A549 (cell line): Measurements from ENCODE around the gene DHRS4L2. TPM values are rescaled to one million over a fixed set of nuclear protein-coding genes. Genes with fewer than 3 reads are reported as not detected.
"Not testable (repeated sequence)": the region's sequence is repeated elsewhere in the genome, so short reads cannot be mapped to it uniquely, and the experiment has no call there.

Source experiments
- ATAC-seq, 2 experiments: fragments of 200-7000 bp in 1 of 2; fragments of >200 bp in 1 of 2; cut with Nextera tagmentation in 1 of 2; cut with Tn5 transposase in 1 of 2; 3 replicates each; pipeline versions ENCODE4 v1.8.0 to v1.9.1; 2018 to 2020; ENCODE audit warnings: mild to moderate bottlenecking in 1 of 2, moderate library complexity in 1 of 2
- CTCF ChIA-PET: fragments of 300-600 bp; sonication (Branson Sonifier 250); formaldehyde crosslinking; extraction: SDS; loops from one replicate; lab custom pipeline; 2021; ENCODE audit warnings: antibody characterized with exemption, inconsistent platforms; lab: Yijun Ruan, JAX
- POLR2A ChIA-PET: fragments of 350-600 bp; formaldehyde crosslinking; extraction: SDS; loops from one replicate; lab custom pipeline; 2021; ENCODE audit warnings: antibody characterized with exemption, inconsistent platforms; lab: Yijun Ruan, JAX
- DNase-seq, 2 experiments: peaks; one replicate each; pipeline versions ENCODE4 v3.0.0 to v3.0.0-alpha.2; 2011 to 2016; ENCODE audit warnings: low read depth in 1 of 2, low spot score in 1 of 2
- FAIRE-seq: peaks from 2 replicates; lab custom pipeline; 2011; peaks lifted over from hg19 to GRCh38; lab: Jason Lieb, UNC
- H3K27ac ChIP-seq, 2 experiments: fragments of >200 bp; sonication (Bioruptor Twin); formaldehyde crosslinking; 3 replicates each; pipeline ENCODE4 v1.5.1; 2016 to 2017
- H3K4me1 ChIP-seq: fragments of >200 bp; sonication (Bioruptor Twin); formaldehyde crosslinking; 3 replicates; pipeline ENCODE4 v1.6.1; 2016
- H3K4me2 ChIP-seq: fragments of >200 bp; sonication (Bioruptor Twin); formaldehyde crosslinking; 3 replicates; pipeline ENCODE4 v1.6.1; 2016
- H3K4me3 ChIP-seq: fragments of >200 bp; sonication (Bioruptor Twin); formaldehyde crosslinking; 3 replicates; pipeline ENCODE4 v1.5.1; 2016
- H3K9me3 ChIP-seq: fragments of >200 bp; sonication (Bioruptor Twin); formaldehyde crosslinking; 3 replicates; pipeline ENCODE4 v1.6.1; 2016
- CBX8 ChIP-seq: fragments of 200-600 bp; sonication (generic); IDR thresholded peaks from 2 replicates; pipeline ENCODE4 v1.6.1; 2016
- CTCF ChIP-seq: fragments of >200 bp; sonication (Bioruptor Twin); formaldehyde crosslinking; IDR thresholded peaks from 3 replicates; pipeline ENCODE4 v1.5.1; 2016
- HEYL ChIP-seq: fragments of 250-450 bp; sonication (Bioruptor Pico); IDR thresholded peaks from 2 replicates; pipeline ENCODE4 v1.8.0; 2021; ENCODE audit warnings: mild to moderate bottlenecking, moderate library complexity
- HMGXB4 ChIP-seq: fragments of 250-450 bp; sonication (Bioruptor Pico); IDR thresholded peaks from 2 replicates; pipeline ENCODE4 v1.5.0; 2021; ENCODE audit warnings: mild to moderate bottlenecking, moderate library complexity, borderline replicate concordance
- HOXA7 ChIP-seq: fragments of 250-450 bp; sonication (Bioruptor Pico); IDR thresholded peaks from 2 replicates; pipeline ENCODE4 v1.5.0; 2020; ENCODE audit warnings: mild to moderate bottlenecking, moderate library complexity
- JUNB ChIP-seq: fragments of >200 bp; sonication (Bioruptor Twin); formaldehyde crosslinking; IDR thresholded peaks from 2 replicates; pipeline ENCODE4 v1.6.1; 2016
- MAZ ChIP-seq: fragments of 150-350 bp; IDR thresholded peaks from 2 replicates; pipeline ENCODE4 v1.6.1; 2014; ENCODE audit warnings: antibody characterized with exemption, low read depth, low read length, borderline replicate concordance
- NFE2L2 ChIP-seq: fragments of 150-350 bp; conservative IDR thresholded peaks from 2 replicates; pipeline ENCODE4 v1.6.1; 2014; ENCODE audit warnings: low read length
- RAD21 ChIP-seq, 2 experiments: fragments of >200 bp in 1 of 2; sonication (Bioruptor Twin) in 1 of 2; formaldehyde crosslinking in 1 of 2; IDR thresholded peaks in 1 of 2; conservative IDR thresholded peaks in 1 of 2; 2 replicates in 1 of 2; 3 replicates in 1 of 2; pipeline ENCODE4 v1.6.1; 2012 to 2018; ENCODE audit warnings: inconsistent platforms in 1 of 2
- RCOR1 ChIP-seq: fragments of 150-350 bp; IDR thresholded peaks from 2 replicates; pipeline ENCODE4 v1.6.1; 2014; ENCODE audit warnings: antibody characterized with exemption, low read length, low read depth
- RFX5 ChIP-seq: fragments of 450-650 bp; IDR thresholded peaks from 2 replicates; pipeline ENCODE4 v1.7.1; 2014; ENCODE audit warnings: antibody characterized with exemption, mild to moderate bottlenecking, moderate library complexity
- RNF2 ChIP-seq: fragments of 200-600 bp; sonication (generic); IDR thresholded peaks from 2 replicates; pipeline ENCODE4 v1.6.1; 2016; ENCODE audit warnings: low read depth, mild to moderate bottlenecking, antibody characterized with exemption, moderate library complexity, borderline replicate concordance
- SREBF2 ChIP-seq: fragments of 450-650 bp; IDR thresholded peaks from 2 replicates; pipeline ENCODE4 v1.6.1; 2014; ENCODE audit warnings: mild to moderate bottlenecking, moderate library complexity
- TFCP2L1 ChIP-seq: fragments of 250-450 bp; sonication (Bioruptor Pico); IDR thresholded peaks from 2 replicates; pipeline ENCODE4 v1.5.0; 2021; ENCODE audit warnings: mild to moderate bottlenecking
- ZFP36 ChIP-seq: fragments of 450-650 bp; IDR thresholded peaks from 2 replicates; pipeline ENCODE4 v1.6.1; 2014; ENCODE audit warnings: borderline replicate concordance; ENCODE audit not compliant: partially characterized antibody
- ZNF302 ChIP-seq: fragments of 250-450 bp; sonication (Bioruptor Pico); IDR thresholded peaks from 2 replicates; pipeline ENCODE4 v1.9.0; 2021; ENCODE audit warnings: inconsistent platforms, mild to moderate bottlenecking, moderate library complexity
- WGBS: methylation state at CpG from one replicate; pipeline ENCODE4 v1.1.6; 2017; ENCODE audit errors: missing lambda C conversion rate; 5-methylcytosine and 5-hydroxymethylcytosine counted together
- polyA plus RNA-seq, 4 experiments: library from polyadenylated mRNA; depleted of rRNA in 3 of 4; stranded (reverse); fragments of >200 nt; fragmentation: RNase III in 1 of 4; extraction: RNeasy Plus Mini Kit Qiagen cat#74134 plus additional on column Dnase treatment in 1 of 4; gene quantifications; 2 replicates in 3 of 4; 3 replicates in 1 of 4; pipeline ENCODE4 v1.2.3, GENCODE V29; 2011 to 2017
- TF ChIP-seq, protein P1 (sequence below): IDR thresholded peaks from 2 replicates; pipeline ENCODE4 v1.6.1; 2012
- TF ChIP-seq, protein P2 (sequence below): IDR thresholded peaks from 2 replicates; pipeline ENCODE4 v1.6.1; 2012
- TF ChIP-seq, protein P3 (sequence below): fragments of >200 bp; sonication (Bioruptor Twin); formaldehyde crosslinking; IDR thresholded peaks from 3 replicates; pipeline ENCODE4 v1.6.1; 2016

The DHRS4L2 gene
- polyA plus RNA-seq, 2 of the 4 experiments (the other 2 are of a cell fraction) = 18.8 to 25.6 TPM

GRCh38 chr14:24042746-24043145, 54.0 kb downstream of the DHRS4L2 start:
- ChIA-PET POLR2A (no interaction called here), CTCF (interaction anchor here (0.7 to 2.9 kb wide), 7 partner anchors 9 to 118 kb away, joined by 3 to 14 read pairs (median 4); partner anchors contain the start of genes CARMIL3 and IRF9)
- FAIRE-seq (no peak), DNase-seq (no peak), ATAC-seq (no peak)
- TF ChIP-seq HMGXB4 (CRISPR knock-in tag) = no peak
- no peak for TF ChIP-seq TFCP2L1 (CRISPR knock-in tag)
- no peak for TF ChIP-seq HOXA7 (CRISPR knock-in tag)
- no peak for TF ChIP-seq CTCF
- no peak for TF ChIP-seq HEYL (CRISPR knock-in tag)
- TF ChIP-seq, protein P1, sequence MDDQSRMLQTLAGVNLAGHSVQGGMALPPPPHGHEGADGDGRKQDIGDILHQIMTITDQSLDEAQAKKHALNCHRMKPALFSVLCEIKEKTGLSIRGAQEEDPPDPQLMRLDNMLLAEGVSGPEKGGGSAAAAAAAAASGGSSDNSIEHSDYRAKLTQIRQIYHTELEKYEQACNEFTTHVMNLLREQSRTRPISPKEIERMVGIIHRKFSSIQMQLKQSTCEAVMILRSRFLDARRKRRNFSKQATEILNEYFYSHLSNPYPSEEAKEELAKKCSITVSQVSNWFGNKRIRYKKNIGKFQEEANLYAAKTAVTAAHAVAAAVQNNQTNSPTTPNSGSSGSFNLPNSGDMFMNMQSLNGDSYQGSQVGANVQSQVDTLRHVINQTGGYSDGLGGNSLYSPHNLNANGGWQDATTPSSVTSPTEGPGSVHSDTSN = no peak
- TF ChIP-seq RFX5 = no peak
- no peak for TF ChIP-seq JUNB
- no peak for TF ChIP-seq RAD21 (conservative IDR thresholded peaks at IDR 0.05 in 1 of 2, IDR thresholded peaks at IDR 0.05 in 1 of 2)
- TF ChIP-seq SREBF2 = no peak
- no peak for TF ChIP-seq MAZ
- no peak for TF ChIP-seq RCOR1
- TF ChIP-seq NFE2L2 = no peak
- TF ChIP-seq RNF2 = no peak
- no peak for TF ChIP-seq ZFP36
- TF ChIP-seq CBX8 = no peak
- TF ChIP-seq, protein P2, sequence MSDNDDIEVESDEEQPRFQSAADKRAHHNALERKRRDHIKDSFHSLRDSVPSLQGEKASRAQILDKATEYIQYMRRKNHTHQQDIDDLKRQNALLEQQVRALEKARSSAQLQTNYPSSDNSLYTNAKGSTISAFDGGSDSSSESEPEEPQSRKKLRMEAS = no peak
- TF ChIP-seq ZNF302 (CRISPR knock-in tag) = no peak
- TF ChIP-seq, protein P3, sequence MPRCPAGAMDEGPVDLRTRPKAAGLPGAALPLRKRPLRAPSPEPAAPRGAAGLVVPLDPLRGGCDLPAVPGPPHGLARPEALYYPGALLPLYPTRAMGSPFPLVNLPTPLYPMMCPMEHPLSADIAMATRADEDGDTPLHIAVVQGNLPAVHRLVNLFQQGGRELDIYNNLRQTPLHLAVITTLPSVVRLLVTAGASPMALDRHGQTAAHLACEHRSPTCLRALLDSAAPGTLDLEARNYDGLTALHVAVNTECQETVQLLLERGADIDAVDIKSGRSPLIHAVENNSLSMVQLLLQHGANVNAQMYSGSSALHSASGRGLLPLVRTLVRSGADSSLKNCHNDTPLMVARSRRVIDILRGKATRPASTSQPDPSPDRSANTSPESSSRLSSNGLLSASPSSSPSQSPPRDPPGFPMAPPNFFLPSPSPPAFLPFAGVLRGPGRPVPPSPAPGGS = no peak
- H3K4me2 ChIP-seq = no peak overlapping the region
- no peaks in the 10 kb centered on the region; the same call in 2 of the 3 replicates for H3K4me1 ChIP-seq
- 19% methylated on average over 5 of the region's 5 CpGs for WGBS
- H3K27ac ChIP-seq = no peak overlapping the region
- H3K9me3 ChIP-seq = no peaks in the 10 kb centered on the region
- H3K4me3 ChIP-seq = no peak overlapping the region

DNA sequence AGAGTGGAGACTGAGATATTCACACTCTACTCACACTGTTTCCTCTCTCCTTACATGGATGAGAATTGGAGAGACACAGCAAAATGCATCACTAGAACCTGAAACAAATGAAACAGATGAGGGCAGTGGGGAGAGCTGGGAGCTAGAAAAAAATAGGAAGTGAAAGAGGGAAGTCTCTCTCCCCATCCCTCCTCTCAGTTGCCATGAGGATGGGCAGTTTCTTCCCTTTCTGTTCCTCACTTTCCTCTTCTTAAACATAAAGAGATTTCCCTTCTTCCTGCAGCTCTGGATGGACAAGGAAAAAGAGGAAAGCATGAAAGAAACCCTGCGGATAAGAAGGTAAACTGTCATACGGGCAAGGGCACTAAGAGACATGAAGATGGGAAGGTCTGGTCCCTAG, 60.3 kb downstream of the DHRS4L2 start:
- 69% methylated on average over 2 of the region's 2 CpGs for WGBS
- H3K27ac ChIP-seq, H3K9me3 ChIP-seq, ATAC-seq, POLR2A ChIA-PET, H3K4me2 ChIP-seq, H3K4me1 ChIP-seq, DNase-seq, H3K4me3 ChIP-seq, FAIRE-seq: not testable (repeated sequence)
- CTCF ChIA-PET = interaction anchor here (1.9 kb wide), 1 partner anchor 41 kb away, joined by 9 read pairs; no protein-coding TSS in a partner anchor

DNA sequence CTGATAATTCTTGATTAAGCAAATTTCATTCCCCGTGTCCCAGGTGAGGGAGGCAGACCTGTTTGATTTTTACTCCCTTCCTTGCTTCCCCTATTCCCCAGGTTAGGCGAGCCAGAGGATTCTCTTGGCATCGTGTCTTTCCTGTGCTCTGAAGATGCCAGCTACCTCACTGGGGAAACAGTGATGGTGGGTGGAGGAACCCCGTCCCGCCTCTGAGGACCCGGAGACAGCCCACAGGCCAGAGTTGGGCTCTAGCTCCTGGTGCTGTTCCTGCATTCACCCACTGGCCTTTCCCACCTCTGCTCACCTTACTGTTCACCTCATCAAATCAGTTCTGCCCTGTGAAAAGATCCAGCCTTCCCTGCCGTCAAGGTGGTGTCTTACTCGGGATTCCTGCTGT, 62.0 kb downstream of the DHRS4L2 start:
- CTCF ChIA-PET = interaction anchor here (0.9 to 1.5 kb wide), 3 partner anchors 17 to 110 kb away, joined by 3 to 4 read pairs (median 4); no protein-coding TSS in a partner anchor
- H3K4me1 ChIP-seq, POLR2A ChIA-PET, DNase-seq, H3K9me3 ChIP-seq, FAIRE-seq, H3K4me2 ChIP-seq, H3K27ac ChIP-seq, ATAC-seq, H3K4me3 ChIP-seq: not testable (repeated sequence)
- 85% methylated on average over 8 of the region's 8 CpGs for WGBS
